ENCODE results near the gene ASIC3.

ASIC3 gene

GRCh38 chr7:151088856-151089699 lies 40.7 kb downstream of the ASIC3 start:
- DNase-seq = no peak

DNA sequence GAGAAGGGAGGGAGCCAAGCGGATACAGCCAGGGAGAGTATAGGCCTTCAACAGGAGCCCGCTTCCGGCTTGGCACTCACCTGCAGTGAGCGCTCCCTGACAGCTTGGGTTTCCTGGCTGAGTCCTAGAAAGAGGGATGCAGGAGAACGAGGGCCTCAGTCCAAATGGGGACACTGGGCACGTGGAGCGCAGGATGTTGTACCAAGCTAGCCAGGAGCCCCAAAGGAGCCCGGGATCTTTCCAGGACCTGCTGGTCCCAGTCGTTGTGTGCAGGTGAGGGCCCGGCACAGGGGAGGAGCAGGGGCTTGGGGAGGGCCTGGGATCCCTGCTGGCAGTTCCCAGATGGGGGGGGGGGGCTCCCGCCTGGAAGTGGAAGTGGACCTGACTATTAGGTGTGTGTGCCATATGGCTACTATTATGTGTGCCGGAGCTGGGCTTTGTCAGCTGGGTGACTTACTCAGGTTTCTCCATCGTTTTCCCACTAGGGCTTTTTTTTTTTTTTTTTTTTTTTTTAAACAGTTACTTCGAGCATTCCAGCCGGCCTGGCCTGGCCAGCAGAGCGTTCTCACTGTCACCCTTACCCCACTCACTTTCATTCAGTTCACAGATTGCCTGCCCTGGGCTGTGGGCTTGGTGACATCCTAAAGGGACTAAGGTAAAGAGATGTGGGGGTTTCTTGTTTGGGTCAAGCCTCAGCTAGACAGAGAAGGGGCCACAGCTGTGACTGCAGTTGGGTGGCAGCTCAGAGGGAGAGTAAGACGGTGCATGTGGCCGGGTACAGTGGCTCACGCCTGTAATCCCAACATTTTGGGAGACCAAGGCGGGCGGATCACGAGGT lies 41.8 kb downstream of the ASIC3 start:
- DNase-seq = no peak

DNA sequence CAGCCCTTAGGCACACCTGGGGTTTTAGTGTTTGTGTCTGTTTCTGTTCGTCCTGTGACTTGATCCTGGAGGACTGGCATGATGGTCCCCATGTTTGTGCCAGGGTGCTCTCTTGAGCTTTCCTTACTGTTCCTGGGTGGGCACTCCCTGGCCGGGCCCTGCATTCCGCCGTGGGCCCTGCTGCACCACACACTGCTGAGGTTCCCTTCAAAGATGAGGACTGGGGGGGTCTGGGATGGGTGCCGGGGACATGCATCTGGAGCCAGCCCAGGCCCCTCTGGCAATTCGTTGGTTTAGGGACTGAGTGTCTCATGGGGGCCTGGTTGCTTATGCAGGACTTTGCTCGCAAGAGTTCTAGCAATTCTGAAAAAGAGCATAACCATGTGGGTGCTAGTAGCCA lies 42.7 kb downstream of the ASIC3 start:
- no peak for DNase-seq

DNA sequence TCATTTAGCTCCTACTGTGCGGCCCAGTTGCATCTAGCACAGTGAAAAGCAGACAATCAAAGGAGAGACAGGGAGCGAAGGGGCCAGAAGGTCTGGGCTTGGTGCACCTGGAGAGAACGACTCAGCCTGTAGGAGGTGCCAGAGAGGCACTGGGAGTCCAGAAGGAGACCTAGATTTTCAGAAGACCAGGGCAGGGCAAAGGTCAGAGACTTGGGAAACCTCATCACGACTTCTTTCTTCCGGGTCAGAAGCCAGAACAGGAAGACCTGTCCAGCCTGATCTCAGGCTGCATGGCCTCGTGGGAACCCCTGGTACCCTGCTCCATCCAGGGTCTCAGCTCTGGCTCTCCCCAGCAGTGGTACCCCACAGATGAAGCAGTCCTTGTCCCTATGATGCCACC lies 43.1 kb downstream of the ASIC3 start:
- DNase-seq = no peak

- DNase-seq = no peak
These were observed 43.7 kb downstream of the ASIC3 start for GRCh38 chr7:151091988-151092387.

DNA sequence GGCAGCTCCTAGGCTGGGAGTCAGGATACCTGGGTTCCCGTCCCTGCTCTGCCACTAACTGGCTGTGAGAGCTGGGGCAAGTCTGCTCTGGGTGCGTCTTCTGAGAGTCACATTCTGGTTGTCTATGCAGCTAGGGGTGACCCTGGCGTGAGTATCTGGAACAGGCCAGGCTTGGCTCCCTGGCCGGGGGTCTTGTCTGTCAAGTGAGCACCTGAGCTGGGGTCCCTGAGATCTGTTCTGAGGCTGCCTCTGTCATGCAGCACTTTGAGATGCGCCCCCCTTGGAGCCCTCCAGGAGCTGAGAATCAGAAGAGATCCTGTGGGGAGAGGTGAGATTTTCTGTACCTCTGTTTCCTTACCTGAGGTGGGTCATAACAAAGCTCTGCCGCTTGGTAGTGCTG lies 45.4 kb downstream of the ASIC3 start:
- DNase-seq = no peak

GRCh38 chr7:151094675-151095074 lies 46.3 kb downstream of the ASIC3 start:
- no peak for DNase-seq

DNA sequence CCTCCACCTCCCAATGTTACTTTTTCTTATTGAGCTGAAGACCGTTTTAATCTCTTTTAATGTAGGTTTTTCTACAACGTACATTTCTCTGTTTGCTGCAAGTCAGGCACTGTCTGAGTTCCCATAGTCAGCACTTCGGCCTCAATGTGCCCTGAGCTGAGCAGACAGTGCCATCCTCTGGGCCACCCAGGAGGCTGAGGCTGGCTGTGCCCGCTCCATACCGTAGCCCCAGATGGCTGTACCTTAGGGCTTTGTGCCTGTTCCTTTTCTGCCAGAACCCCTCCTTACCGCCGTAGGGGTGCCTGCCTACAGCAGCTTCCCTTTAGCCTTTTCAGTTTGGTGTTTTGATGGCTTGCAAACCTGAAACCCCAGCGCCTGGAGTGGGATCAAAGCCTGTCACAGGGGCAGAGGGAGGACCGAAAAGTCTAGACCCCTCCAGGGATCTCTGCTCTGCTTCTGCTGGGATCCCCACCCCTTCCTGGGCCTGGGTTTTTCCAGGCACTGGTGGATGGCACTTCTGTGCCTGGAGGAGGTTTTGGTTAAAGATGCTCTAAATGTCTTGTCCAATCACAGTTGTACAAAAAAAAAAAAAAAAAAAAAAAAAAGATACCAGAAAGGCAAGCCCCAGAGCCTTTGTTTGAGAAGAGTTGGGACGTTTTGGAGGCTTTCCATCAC lies 46.9 kb downstream of the ASIC3 start:
- no peak for DNase-seq

GRCh38 chr7:151095828-151096475 lies 47.6 kb downstream of the ASIC3 start:
- no peak for DNase-seq

- no peak for DNase-seq
These were observed 51.3 kb downstream of the ASIC3 start for GRCh38 chr7:151099486-151100211.

DNA sequence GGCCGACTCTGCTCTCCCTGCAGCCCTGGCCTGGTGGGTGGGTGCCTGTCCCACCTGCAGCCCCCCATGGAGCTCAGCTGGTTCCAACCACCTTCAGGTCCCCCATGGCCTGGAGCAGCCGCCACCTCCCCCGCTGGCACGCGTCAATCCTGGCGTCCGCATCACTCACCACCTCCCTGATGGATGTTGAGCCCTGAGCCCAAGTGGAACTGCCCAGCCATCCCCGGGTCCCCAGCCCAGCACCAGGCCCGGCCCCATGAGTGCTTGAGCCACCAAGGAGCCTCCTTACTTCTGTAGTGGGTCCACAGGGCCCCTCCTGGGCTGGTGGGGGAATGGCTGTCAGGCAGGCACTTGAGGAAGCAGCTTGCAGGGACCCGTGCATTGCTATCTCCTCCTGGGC lies 52.6 kb downstream of the ASIC3 start:
- no peak for DNase-seq

DNA sequence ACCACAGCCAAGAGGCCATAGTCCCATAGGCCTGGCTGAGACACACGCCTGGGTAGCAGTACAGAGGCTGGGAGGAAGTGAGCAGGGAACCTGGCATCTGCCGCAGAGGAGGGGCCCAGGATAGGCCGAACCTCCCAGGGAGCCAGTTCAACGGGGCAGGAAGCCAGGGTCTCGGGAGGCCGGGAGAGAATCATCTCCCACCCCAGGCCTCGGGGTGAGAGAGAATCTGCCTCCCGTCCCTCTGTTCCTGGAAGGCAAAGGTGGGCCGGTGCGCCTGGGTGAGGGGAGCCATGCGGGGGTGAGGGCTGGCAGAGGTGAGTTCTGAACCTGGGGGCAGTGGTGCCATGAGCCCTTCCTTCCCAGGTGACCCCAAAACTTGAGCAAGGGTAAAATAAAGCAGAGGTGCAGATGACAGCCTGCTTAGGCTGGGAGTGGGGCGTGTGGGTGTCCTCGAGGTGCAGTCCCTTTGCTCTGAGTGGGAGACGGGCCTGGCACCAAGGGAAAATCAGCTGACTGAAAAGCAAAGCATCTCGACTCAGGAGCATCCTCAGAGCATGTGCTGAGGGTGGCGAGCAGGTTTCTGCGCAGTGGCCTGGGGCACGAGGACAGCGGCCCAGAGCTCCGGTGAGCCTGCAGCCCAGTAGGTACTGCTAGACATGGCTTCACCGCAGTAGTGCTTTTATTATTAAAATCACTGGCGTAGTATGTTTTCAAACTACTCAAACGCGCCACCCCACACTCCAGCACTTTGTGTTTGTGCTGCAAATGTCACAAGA lies 53.5 kb downstream of the ASIC3 start:
- DNase-seq = no peak

Measured in stimulated activated CD4-positive, alpha-beta T cell treated with anti-CD3 and anti-CD28 coated beads, Interleukin-4, amount 100 ng/mL, for 1 hour (primary cell).